MM.1S (cell line): ENCODE data around the gene NUP188.

Source experiments
- EZH2 ChIP-seq: fragments of 300-600 bp; sonication (generic); optimal IDR thresholded peaks from 2 replicates; pipeline ENCODE3; 2017; ENCODE audit warnings: low read depth, mild to moderate bottlenecking, antibody characterized with exemption, low read length, mixed read lengths
- EZH2phosphoT487 ChIP-seq: fragments of 300-600 bp; sonication (generic); IDR thresholded peaks from 2 replicates; pipeline ENCODE4 v1.6.1; 2018; ENCODE audit warnings: antibody characterized with exemption, low read length
- TF ChIP-seq, protein P1 (sequence below): fragments of 300-600 bp; sonication (generic); IDR thresholded peaks from 2 replicates; pipeline ENCODE4 v1.5.1; 2016; ENCODE audit warnings: antibody characterized with exemption, low read length, mixed read lengths

DNA sequence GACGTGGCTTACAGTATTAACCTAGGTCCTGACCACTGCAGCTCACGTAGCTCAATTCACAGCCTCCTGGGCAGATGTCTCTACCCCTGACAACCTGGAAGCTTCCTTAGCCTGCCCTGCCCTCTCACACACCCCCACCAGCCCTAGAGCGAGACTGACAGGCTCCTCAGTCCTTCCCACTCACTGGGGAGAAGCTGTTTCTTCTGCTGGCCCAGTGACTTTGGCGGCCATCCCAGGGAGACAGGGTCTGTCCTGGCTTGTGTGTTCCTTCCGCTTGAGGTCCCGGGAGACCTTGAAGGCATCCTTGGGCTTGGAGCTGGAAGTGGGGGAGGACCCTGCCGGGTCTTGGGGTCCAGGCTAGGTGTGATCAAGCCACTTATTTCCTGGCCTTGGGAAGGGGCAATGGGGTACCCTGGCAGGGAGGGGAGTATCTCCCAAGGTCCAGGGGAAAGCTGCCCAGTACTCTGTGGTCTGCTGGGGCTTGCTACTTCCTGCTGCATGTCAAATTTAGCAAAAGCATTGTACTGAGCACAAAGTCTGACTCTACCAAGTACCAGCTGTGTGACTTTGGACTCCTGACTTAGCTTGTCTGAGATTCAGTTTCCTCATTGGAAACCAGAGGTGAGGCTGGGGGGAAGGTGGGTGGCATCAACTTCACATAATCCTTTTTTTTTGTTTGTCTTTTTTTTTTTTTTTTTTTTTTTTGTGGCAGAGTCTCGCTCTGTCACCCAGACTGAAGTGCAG, 90.8 kb downstream of the NUP188 start:
- TF ChIP-seq EZH2 (no peak), EZH2phosphoT487 (no peak)
- TF ChIP-seq, protein P1, sequence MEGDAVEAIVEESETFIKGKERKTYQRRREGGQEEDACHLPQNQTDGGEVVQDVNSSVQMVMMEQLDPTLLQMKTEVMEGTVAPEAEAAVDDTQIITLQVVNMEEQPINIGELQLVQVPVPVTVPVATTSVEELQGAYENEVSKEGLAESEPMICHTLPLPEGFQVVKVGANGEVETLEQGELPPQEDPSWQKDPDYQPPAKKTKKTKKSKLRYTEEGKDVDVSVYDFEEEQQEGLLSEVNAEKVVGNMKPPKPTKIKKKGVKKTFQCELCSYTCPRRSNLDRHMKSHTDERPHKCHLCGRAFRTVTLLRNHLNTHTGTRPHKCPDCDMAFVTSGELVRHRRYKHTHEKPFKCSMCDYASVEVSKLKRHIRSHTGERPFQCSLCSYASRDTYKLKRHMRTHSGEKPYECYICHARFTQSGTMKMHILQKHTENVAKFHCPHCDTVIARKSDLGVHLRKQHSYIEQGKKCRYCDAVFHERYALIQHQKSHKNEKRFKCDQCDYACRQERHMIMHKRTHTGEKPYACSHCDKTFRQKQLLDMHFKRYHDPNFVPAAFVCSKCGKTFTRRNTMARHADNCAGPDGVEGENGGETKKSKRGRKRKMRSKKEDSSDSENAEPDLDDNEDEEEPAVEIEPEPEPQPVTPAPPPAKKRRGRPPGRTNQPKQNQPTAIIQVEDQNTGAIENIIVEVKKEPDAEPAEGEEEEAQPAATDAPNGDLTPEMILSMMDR = no peak
